Measurements from ENCODE around the gene FUT4.

DNA sequence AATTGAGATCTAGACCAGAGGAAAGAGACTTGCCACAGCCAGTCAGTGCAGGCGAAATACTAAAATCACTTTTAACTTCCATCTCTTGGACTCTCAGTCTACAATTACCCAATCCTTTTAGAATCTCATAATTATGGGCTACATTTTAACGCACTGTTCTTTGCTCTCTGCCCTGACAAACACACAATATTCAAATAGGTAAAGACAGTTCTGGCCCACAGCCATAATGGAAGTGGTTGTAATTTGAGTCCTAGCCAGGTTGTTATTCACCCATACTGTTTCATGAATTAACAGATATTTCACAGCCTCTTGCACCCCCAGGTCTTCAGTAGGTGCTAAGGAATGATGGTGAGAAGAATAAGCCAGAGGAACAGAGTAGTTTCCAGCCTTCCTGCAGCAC is 30.6 kb upstream of the FUT4 start:
- no peak for TF ChIP-seq EZH2 (IDR thresholded peaks at IDR 0.05; ENCODE audit: insufficient read depth, poor library complexity, severe bottlenecking)
- TF ChIP-seq EZH2phosphoT487 (IDR thresholded peaks at IDR 0.05; ENCODE audit: insufficient read depth, low read depth), result no peak
